ENCODE measurements around the gene OR6K2.
"Not testable (repeated sequence)": the region's sequence is repeated elsewhere in the genome, so short reads cannot be mapped to it uniquely, and the experiment has no call there.

Gene OR6K2, protein sequence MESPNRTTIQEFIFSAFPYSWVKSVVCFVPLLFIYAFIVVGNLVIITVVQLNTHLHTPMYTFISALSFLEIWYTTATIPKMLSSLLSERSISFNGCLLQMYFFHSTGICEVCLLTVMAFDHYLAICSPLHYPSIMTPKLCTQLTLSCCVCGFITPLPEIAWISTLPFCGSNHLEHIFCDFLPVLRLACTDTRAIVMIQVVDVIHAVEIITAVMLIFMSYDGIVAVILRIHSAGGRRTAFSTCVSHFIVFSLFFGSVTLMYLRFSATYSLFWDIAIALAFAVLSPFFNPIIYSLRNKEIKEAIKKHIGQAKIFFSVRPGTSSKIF

DNA sequence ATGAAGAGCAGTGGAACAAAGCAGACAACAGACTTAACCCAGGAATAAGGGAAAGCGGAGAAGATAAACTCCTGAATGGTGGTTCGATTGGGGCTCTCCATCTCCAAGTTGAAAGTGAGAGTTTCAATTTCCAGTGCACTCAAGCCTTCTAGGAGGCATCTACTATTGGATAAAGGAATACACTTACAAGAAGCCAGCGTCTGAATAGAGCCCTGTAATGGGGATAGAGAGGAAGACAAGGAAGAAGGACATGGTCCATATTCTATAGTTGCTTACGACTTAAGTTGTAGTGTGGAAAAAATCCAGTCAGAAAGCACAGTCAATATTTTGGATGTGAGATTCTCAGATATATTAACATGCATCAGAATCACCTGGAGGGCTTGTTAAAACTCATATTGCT, at the start of gene OR6K2:
Gene OR6K2, minus strand, starts transcription at position 101 of the 400 bp plus-strand sequence. Its CDS starts 0 bp downstream, at position 101.
- no peak for DNase-seq

DNA sequence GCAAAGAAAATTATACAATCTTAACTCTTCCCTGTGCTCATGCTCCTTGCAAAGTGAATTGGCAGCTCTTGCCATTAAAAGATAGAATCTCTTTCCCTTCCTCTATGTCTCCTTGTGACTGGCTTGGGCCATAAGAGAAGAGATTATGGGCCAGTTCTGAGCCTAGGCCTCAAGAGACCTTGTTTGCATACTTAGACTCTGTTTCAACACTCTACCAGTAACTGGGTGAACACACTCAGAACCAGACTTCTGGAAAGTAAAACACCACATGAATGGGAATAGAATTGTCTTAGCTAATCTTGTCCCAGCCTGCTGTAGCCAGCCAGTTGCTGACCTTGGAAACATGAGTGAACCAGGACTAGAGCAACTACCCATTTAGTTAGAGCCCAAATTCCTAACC, 35.4 kb upstream of the OR6K2 start:
- no peak for DNase-seq

DNA sequence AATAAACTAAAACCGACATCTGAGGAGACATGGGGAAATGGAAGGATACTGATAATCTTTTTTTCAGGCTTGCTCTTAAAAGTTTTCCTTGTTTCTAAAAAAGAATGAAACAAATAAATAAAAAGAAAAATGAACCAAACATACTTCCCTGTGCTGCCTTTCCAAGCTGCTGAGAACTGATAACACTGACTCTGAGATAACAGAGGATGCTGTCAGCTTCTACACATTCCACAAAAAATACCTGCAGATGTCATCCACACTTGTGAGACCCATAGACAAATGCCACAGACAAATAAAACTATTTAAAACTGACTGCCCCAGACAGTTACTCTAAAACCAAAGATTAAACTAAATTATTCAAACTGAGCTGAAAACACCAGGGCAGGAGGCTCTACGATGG, 32.1 kb upstream of the OR6K2 start:
- no peak for DNase-seq

DNA sequence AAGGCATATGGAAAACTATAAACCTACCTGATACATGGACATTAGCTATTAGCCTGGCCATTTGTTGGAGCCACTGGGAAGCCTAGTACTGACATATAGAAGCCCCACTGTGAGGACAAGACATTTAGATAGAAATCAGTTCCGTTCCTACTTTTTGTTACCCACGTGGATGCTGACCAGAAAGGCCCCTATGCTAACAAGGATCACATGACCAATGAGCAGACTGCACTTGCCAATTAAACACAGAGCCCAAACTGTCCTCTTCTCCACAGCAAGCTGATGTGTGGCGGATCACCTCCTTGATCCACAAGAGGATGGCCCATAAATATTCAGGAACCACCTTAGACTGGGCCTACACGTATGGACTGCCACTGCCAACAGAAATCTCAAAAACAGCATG, 31.3 kb upstream of the OR6K2 start:
- DNase-seq, result no peak

DNA sequence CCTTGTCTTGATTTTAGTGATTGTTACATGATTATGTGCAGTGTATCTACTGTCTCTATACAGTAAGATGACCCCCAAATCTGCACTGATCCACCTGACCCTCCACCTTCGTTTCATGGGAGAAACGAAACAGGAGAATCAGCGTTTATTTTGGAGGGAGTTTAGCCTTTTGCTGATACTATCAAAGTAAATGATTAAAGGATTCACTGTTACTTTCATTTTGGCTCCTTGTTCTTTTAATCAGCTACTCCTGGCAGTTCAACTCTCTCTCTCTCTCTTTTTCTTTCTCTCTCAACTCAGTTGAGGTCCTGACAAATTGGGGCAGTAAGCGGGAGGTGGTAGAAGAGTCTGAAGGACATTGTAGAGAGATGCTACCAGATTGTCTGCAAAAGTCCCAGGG, 30.0 kb upstream of the OR6K2 start:
- DNase-seq, result no peak

DNA sequence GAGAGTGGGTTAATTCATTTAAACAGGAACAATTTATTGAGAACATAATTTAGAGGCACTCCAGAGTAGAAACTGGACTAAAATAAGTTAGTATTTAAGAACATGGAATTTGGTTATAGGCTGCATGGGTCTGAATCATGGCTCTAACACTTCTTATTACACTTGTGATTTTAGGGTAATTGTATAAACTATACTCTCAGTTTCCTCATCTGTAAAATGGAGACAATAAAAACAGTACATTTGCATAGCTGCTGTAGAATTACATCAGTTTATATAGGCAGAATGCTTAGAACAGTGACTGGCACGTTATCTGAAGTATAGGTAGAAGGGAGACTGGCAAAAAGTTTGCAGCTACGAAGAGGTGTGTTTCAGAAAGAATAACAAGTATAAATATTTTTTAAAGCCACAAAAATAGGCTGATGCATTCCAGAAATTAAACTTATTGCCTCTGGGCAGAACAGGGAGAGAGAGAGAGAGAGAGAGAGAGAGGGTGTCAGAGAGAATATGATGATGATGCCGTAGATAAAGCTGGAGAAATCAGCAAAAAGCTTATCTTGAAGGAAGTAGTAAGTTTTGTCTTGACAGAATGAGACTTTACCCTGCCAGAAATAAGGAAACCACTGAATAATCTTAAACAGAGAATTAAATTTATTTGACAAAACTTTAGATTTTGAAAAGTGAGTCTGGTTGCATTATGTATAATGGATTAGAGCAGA, 28.2 kb upstream of the OR6K2 start:
- DNase-seq, result no peak

DNA sequence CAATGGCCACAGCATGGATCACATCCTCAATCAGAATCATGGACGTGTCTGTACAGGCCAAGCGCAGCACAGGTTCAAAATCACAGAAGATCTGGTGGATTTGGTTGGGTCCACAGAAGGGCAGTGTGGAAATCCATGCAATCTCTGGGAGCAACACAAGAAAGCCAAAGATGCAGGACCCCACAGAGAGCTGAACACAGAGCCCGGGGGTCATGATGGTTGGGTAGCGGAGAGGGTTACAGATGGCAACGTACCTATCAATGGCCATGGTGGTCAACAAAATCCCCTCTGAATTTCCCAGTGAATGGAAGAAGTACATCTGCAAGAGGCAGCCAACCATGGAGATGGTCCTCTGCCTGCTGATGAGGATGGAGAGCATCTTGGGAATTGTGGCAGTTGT, 24.0 kb upstream of the OR6K2 start:
- DNase-seq, result no peak

DNA sequence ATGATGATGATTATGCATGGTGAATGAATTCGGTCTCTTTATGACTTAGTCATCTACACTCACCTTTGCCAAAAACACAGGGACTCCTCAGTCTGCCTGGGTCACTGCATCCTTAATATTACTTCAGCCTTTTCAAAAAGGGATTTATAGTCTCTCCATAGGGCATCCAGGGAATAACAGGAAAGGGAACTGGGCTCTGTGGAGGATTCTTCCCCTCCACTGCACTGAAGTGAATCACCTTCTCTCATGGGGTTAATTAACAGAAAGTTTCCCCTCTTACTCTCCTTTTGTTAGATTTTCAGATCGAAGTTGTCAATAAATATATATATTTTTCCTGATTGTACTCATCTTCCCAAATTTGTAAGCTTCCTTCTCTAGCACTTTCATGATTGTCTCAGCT, 20.2 kb upstream of the OR6K2 start, which contains the start of gene OR6K3:
Gene OR6K3, minus strand, starts transcription at position 101 of the 400 bp plus-strand sequence. CDS start 2,605 bp downstream, outside the sequence.
- DNase-seq, result no peak

DNA sequence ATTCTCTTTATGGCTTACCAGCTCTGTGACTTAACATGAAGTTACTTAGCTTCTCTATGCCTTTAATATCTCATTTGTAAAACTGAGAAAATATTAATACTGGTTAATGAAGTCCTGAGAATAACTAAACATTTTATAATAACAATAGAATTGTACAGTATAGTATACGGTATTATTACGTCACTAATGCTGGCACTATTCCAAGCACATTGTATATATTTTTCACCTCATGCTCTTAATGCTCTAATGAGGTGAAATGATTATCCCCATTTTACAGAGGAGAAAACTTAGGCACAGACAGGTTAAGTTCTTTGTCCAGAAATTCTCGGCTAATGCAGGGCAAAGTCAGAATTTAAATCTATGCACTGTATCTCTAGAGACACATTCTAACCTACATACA, 19.2 kb upstream of the OR6K2 start:
- no peak for DNase-seq

DNA sequence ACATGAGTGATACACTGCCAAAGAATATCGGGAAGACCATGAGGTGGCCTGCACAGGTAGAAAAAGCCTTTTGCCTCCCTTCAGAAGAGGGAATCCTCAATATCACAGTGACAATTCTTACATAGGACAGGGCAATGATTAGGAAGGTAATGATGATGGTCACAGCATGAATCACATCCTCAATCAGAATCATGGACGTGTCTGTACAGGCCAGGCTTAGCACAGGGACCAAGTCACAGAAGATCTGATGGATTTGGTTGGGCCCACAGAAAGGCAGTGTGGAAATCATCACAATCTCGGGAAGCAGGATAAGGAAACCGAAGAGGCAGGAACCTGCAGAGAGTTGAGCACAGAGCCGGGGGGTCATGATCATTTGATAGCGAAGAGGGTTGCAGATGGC, 16.9 kb upstream of the OR6K2 start:
- no peak for DNase-seq

DNA sequence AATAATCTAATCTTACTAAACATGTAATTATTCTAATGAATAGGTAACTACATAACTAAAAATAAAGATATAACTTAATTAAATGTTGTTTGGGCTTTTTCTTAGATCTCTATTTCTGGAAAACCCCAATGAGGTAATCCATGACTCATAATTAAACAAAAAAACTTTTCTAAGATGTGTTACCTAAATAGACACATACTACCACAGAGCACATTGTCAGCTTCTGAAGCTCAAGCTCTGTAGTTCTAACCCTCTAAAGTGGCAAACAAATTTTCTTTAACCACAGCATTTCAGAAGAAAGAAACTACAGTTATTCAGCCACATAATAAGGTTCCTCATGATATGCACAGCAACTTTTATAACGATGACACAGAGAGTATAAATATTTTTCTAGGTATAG, 15.9 kb upstream of the OR6K2 start:
- DNase-seq, result peak; percentile 5 to 65 (median 49)

DNA sequence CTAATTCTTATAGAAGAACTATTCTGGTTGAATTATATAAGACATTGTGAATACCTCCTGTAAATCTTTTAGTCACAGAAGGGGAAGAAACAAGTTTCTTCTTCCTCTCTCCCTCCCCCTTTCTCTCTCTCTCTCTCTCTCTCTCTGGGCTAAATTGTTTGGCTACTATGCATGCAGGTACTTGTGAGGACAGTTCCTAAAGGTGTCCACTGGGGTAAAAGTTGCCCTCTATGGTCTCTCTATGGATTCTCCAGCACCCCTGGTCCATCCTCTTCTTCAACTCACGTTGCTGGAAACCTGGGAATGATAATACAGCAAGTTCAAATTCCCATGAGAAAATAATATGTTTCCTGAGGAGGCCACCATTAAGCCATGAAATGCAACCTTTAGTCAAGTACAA, 14.3 kb upstream of the OR6K2 start:
- no peak for DNase-seq

DNA sequence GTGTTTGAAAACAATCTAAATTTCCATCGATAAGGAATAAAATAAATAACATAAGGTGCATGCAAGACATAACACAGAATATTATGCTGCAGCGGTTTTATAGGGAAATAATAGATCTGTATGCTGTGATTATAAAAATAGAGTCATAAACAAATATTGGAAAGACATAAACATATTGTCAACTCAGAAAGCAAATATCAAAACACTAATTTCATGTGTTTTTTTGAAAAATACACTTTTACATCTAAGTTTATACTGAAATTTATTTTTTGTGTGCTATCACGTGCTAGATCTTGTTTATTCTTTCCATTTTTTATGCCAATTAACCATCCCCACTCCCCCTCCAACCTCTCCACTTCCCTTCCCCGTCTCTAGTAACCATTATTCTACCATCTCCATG, 10.6 kb upstream of the OR6K2 start:
- no peak for DNase-seq

DNA sequence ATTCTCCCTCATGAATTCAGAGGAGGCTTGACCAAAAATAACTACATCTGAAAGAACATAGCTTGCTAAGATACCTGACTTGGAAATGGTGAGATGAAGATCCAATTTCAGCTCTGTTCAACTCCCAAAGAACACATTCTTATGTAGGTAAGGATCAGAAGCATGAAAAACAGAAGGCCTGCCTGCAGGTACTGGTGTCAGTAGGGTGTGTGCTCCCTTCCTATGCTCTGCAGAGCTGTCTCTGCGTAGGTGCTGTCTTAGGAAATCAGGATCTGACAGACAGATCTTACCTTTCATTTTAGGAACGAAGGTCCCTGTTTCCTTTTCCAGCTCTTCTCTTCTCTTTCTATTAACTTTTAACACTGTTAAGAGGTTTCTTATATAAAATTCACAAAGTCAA, 5.6 kb upstream of the OR6K2 start:
- DNase-seq, result no peak

DNA sequence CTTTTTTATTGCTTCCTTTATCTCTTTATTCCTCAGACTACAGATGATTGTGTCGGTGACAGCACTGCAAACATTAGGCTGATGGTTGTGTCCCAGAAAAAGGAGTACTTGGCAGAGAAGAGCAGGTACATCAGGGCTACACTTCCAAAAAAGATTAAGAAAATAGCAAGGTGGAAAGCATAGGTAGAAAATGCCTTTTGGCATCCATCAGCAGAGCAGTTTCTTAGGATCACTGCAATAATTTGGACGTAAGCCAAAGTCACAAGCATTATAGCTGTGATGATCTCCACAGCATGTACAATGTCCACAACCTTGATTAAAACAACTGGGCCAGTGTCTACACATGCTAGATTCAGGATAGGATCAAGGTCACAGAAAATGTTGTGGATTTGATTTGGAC, 5.9 kb downstream of the OR6K2 start:
- DNase-seq, result no peak

DNA sequence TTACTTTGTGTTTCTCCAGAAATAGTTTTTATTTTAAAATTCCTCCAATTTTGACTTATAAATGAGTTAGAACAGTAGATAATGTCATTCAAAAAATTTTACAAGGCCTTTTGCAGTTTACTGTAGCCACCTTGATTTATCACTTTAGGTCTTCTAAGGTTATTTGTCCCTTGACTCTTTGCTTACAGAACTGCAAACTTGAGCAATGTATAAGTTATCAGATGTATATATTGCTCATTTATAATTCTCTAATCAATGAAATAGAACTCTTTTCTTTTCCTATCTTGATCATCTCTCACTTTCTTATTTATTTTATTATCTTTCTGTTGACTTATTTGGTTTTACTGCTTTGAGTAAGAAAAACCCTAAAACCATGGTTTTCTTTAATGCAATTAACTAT, 8.1 kb downstream of the OR6K2 start:
- DNase-seq, result no peak

DNA sequence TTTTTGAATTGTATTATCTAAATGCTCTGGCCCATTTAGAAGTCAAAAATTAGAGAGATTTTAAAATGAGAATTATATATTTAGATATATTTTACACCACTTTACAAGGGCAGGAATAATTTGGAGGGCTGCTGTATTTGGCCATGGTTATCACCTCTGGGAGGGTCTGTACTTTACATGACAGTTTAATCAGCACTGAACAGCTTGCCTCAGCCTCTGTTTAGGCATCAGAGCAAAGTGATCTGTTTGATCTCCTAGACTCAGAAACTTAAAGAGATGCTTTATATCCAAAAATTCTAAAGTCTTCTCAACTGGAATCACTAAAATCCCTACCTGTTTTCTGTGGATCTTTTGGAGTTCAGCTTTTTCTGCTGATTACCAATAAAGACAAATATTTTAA, 8.5 kb downstream of the OR6K2 start:
- no peak for DNase-seq

DNA sequence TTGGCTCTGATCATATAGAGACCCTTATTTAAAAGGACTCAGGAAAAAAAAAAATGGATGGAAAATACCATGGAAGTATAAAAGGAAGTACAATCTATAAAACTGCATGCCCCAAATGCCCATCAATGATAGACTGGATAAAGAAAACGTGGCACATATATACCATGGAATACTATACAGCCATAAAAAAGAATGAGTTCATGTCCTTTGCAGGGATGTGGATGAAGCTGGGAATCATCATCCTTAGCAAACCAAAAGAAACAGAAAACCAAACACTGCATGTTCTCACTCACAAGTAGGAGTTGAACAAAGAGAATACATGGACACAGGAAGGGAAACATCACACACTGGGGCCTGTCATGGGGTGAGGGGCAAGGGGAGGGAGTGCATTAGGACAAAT, 9.3 kb downstream of the OR6K2 start:
- not testable (repeated sequence) for DNase-seq

DNA sequence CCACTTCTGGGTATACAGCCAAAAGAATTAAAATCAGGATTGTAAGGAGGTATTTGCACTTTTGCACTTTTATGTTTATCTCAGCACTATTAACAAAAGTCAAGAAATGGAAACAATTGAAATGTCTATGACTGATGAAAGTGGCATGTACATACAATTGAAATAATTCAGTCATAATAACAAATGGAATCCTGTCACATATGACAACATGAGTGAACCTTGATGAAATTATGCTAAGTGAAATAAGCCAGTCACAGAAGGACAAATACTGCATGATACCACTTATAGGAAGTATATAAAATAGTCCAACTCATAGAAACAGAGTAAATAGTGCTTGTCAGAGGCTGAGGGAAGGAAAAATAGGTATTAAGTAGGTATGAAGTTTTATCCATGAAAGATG, 10.6 kb downstream of the OR6K2 start:
- no peak for DNase-seq

DNA sequence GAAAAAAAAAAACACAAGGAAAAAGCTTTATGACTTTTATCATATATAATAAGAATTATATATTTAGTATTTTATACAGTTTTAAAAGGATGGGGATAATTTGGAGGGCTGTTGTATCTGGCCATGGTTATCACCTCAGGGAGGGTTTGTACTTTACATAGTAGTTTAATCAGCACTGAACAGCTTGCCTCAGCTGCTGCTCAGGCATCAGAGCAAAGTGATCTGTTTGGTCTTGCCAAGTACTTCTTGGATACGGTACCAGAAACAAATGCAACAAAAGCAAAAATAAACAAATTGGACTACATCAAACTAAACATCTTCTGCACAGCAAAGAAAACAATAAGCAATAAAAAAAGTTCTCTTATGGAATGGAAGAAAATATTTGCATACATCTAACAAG, 11.3 kb downstream of the OR6K2 start:
- peak in 1 of 3 donors; percentile 6 for DNase-seq

DNA sequence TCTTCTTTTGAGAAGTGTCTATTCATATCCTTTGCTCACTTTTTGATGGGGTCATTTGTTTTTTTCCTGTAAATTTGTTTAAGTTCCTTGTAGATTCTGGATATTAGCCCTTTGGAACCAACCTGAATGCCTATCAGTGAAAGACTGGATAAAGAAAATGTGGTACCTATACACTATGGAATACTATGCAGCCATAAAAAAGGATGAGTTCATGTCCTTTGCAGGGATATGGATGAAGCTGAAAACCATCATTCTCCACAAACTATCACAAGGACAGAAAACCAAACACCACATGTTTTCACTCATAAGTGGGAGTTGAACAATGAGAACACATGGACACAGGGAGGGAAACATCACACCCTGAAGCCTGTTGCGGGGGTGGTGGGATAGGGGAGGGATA, 12.1 kb downstream of the OR6K2 start:
- not testable (repeated sequence) for DNase-seq

DNA sequence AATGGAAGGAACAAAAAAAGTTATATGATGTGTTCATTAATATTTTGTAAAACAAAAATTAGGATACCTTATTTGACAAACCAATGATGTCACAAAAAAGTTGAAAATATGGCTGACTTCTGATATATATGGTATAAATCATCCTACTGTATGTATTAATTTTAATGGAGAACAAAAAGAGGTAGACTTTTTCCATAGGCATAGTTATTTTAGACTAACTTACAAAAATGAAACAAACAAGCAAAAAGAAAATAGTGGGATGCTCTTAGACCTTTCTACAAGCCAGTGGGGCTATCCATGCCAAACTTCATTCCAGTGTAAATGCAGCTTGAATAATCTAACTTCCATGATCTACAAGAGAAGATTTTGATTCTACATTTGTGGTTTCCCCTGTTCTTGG, 13.4 kb downstream of the OR6K2 start:
- DNase-seq, result peak in 1 of 3 donors; percentile 17

DNA sequence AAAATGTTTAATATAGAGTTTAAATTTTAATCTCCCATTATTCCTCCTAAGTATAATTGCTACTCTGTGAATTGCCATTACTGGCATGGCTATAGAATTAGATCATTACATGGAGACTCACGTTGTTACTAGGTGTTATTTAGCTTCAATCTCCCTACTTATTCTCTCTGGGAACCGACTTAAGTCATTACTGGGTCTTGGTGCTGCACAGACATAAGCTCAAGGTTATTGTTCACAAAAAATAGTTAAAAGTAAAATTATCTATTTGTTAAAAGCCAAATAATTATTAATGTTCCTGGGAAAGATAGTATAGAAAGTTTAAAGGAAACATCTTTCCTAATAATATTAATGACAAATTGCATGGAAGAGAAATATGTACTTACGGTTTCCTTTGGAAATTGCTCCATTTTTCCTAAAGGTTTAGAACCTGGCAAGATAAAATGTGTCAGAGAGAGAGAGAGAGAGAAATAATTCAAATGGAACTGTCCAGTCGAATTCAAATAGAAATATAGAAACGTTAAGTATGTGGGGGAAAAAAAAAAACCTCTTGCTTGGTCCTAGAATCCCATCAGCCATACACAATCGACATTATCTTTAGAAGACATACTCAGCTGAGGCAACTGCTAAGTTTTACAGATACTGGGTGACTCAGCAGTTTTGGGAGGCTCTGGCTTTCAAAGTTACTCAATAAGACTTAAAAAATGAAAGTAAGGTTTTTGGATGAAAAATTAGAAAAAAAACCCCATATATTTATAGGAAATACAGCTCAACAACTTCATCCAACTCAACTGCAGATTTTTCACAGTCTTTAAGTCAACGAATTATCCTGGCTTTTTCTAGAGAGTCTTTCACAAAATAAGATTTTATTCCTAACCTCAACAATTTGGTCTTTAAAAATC, 14.1 kb downstream of the OR6K2 start, which contains the start of gene SPTA1:
Gene SPTA1, minus strand, starts transcription at position 605 of the 899 bp plus-strand sequence. Its CDS starts 198 bp downstream, at position 407.
- peak; percentile 56 to 65 (median 62) for DNase-seq
